RWPE1 (cell line): ENCODE results near the gene MED4.
A peak's percentile ranks its signal among the peaks of the same experiment; 100 is the strongest.

Source experiments
- CTCF ChIA-PET: fragments of 350-600 bp; sonication (Branson Sonifier 250); formaldehyde crosslinking; extraction: SDS; loops from one replicate; lab custom pipeline; 2021; lab: Yijun Ruan, JAX
- POLR2A ChIA-PET: fragments of 400-600 bp; formaldehyde crosslinking; extraction: SDS; loops from one replicate; lab custom pipeline; 2020; ENCODE audit warnings: antibody characterized with exemption; ENCODE audit not compliant: low non-redundant PET; lab: Yijun Ruan, JAX
- DNase-seq: peaks from one replicate; pipeline ENCODE4 v3.0.0; 2012; ENCODE audit warnings: low spot score
- H3K27ac ChIP-seq: fragments of 450-650 bp; 2 replicates; pipeline ENCODE4 v1.5.1; 2017
- CTCF ChIP-seq: fragments of 450-650 bp; conservative IDR thresholded peaks from 2 replicates; pipeline ENCODE4 v1.5.1; 2017; ENCODE audit warnings: low read depth, mild to moderate bottlenecking

MED4 gene

GRCh38 chr13:48043789-48044503, 51.0 kb downstream of the MED4 start:
- no peak overlapping the region for H3K27ac ChIP-seq
- ChIA-PET CTCF (interaction anchor here (0.7 kb wide), 1 partner anchor 21 kb away, joined by 4 read pairs; no protein-coding TSS in a partner anchor), POLR2A (no interaction called here)
- no peak for TF ChIP-seq CTCF
- no peak for DNase-seq

- ChIA-PET CTCF (no interaction called here), POLR2A (no interaction called here)
- DNase-seq, result no peak
- TF ChIP-seq CTCF, result no peak
- H3K27ac ChIP-seq, result no peak overlapping the region
Observed at GRCh38 chr13:48042894-48043293, 52.0 kb downstream of the MED4 start.

- no peak for DNase-seq
- POLR2A ChIA-PET, result no interaction called here
- no peak overlapping the region for H3K27ac ChIP-seq
- no peak for TF ChIP-seq CTCF
- CTCF ChIA-PET, result no interaction called here
Observed at GRCh38 chr13:48040896-48041295, 54.0 kb downstream of the MED4 start.

- TF ChIP-seq CTCF, result no peak
- H3K27ac ChIP-seq, result no peak overlapping the region
- CTCF ChIA-PET, result interaction anchor here (0.5 to 2.8 kb wide), 3 partner anchors 8 to 197 kb away, joined by 3 to 10 read pairs (median 3); no protein-coding TSS in a partner anchor
- no peak for DNase-seq
- POLR2A ChIA-PET, result no interaction called here
Observed at GRCh38 chr13:48040049-48040448, 54.9 kb downstream of the MED4 start.

- POLR2A ChIA-PET, result interaction anchor here (0.6 kb wide), 1 partner anchor 1858 kb away, joined by 3 read pairs; no protein-coding TSS in a partner anchor
- no peak for TF ChIP-seq CTCF
- H3K27ac ChIP-seq, result no peak overlapping the region; the same call in 1 of the 2 replicates
- CTCF ChIA-PET, result interaction anchor here (0.6 to 2.8 kb wide), 3 partner anchors 10 to 541 kb away, joined by 3 to 10 read pairs (median 4); no protein-coding TSS in a partner anchor
- DNase-seq, result peak; percentile 3
Observed at GRCh38 chr13:48038761-48039160, 56.1 kb downstream of the MED4 start.

GRCh38 chr13:48037346-48038173, 57.3 kb downstream of the MED4 start, which contains the start of gene NUDT15:
Gene NUDT15 (plus strand): TSS chr13:48037726. CDS start chr13:48037747, 21 bp downstream.
- ChIA-PET POLR2A (interaction anchor here (0.6 kb wide), 1 partner anchor 828 kb away, joined by 3 read pairs; no protein-coding TSS in a partner anchor), CTCF (interaction anchor here (0.6 to 2.8 kb wide), 17 partner anchors 9 to 1773 kb away, joined by 3 to 12 read pairs (median 3); partner anchors contain the start of gene MED4)
- TF ChIP-seq CTCF, result peak; percentile 94
- peak within 1 kb of the TSS; percentile 98 for H3K27ac ChIP-seq
- DNase-seq, result peak; percentile 93
